ENCODE results near the gene RIPOR3.
"Not testable (repeated sequence)": the region's sequence is repeated elsewhere in the genome, so short reads cannot be mapped to it uniquely, and the experiment has no call there.

Gene RIPOR3

DNA sequence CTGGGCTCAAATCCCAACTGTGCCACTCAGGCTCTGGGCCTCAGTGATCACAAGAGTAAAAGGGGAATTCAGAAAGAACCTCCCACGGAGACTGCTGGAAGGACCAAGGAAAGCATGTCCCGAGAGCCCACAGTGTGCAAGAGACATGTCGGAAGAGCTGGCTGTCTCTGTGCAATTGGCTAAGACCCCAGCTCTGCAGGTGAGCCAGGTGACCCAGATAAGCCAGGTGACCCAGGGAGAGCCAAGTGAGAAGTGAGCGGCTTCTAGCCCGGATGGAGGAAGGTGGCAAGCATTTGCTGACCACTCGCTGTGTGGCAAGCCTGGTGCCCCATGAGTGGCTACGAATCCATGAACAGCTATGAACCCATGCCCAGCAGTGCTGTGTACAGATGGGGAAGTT is 59.1 kb downstream of the RIPOR3 start:
- Mint-ChIP-seq H3K27me3 (peaks cover 4% of the 10 kb centered on the region), H3K4me3 (no peak overlapping the region), H3K27ac (no peak overlapping the region), H3K36me3 (ENCODE audit: low read depth) (no peaks in the 10 kb centered on the region), H3K9me3 (no peaks in the 10 kb centered on the region), H3K4me1 (no peaks in the 10 kb centered on the region)
- no peak for ATAC-seq
- no peak for DNase-seq

- Mint-ChIP-seq H3K4me3 (no peak overlapping the region), H3K27me3 (peaks cover 3% of the 10 kb centered on the region), H3K27ac (no peak overlapping the region), H3K4me1 (no peaks in the 10 kb centered on the region), H3K9me3 (no peaks in the 10 kb centered on the region), H3K36me3 (ENCODE audit: low read depth) (no peaks in the 10 kb centered on the region)
- ATAC-seq (no peak), DNase-seq (no peak)
Observed at GRCh38 chr20:50630578-50631263, 60.6 kb downstream of the RIPOR3 start.

GRCh38 chr20:50629670-50630045 is 61.7 kb downstream of the RIPOR3 start:
- no peak for ATAC-seq
- Mint-ChIP-seq H3K36me3 (ENCODE audit: low read depth) (no peaks in the 10 kb centered on the region), H3K4me1 (no peaks in the 10 kb centered on the region), H3K4me3 (no peak overlapping the region), H3K27ac (no peak overlapping the region), H3K27me3 (no peaks in the 10 kb centered on the region), H3K9me3 (no peaks in the 10 kb centered on the region)
- no peak for DNase-seq

- Mint-ChIP-seq H3K4me1 (no peaks in the 10 kb centered on the region), H3K9me3 (no peaks in the 10 kb centered on the region), H3K36me3 (ENCODE audit: low read depth) (no peaks in the 10 kb centered on the region), H3K27ac (no peak overlapping the region), H3K4me3 (no peak overlapping the region), H3K27me3 (no peaks in the 10 kb centered on the region)
- ATAC-seq, result no peak
- DNase-seq, result no peak
Observed at GRCh38 chr20:50628853-50629669, 62.3 kb downstream of the RIPOR3 start.

- Mint-ChIP-seq H3K4me3 (no peak overlapping the region), H3K27me3 (no peaks in the 10 kb centered on the region), H3K27ac (no peak overlapping the region), H3K36me3 (ENCODE audit: low read depth) (no peaks in the 10 kb centered on the region), H3K4me1 (no peaks in the 10 kb centered on the region), H3K9me3 (no peaks in the 10 kb centered on the region)
- no peak for DNase-seq
- ATAC-seq, result no peak
Observed at GRCh38 chr20:50628332-50628731, 63.0 kb downstream of the RIPOR3 start.

GRCh38 chr20:50627747-50628146 is 63.6 kb downstream of the RIPOR3 start:
- Mint-ChIP-seq H3K4me1 (no peaks in the 10 kb centered on the region), H3K36me3 (ENCODE audit: low read depth) (no peaks in the 10 kb centered on the region), H3K4me3 (no peak overlapping the region), H3K9me3 (no peaks in the 10 kb centered on the region), H3K27ac (no peak overlapping the region), H3K27me3 (no peaks in the 10 kb centered on the region)
- ATAC-seq, result no peak
- DNase-seq, result no peak

GRCh38 chr20:50625986-50626677 is 65.2 kb downstream of the RIPOR3 start:
- Mint-ChIP-seq H3K27me3 (no peaks in the 10 kb centered on the region), H3K4me3 (no peak overlapping the region), H3K4me1 (no peaks in the 10 kb centered on the region), H3K9me3 (no peaks in the 10 kb centered on the region), H3K36me3 (ENCODE audit: low read depth) (no peaks in the 10 kb centered on the region), H3K27ac (no peak overlapping the region)
- ATAC-seq, result peak; percentile 15
- DNase-seq, result peak; percentile 36

DNA sequence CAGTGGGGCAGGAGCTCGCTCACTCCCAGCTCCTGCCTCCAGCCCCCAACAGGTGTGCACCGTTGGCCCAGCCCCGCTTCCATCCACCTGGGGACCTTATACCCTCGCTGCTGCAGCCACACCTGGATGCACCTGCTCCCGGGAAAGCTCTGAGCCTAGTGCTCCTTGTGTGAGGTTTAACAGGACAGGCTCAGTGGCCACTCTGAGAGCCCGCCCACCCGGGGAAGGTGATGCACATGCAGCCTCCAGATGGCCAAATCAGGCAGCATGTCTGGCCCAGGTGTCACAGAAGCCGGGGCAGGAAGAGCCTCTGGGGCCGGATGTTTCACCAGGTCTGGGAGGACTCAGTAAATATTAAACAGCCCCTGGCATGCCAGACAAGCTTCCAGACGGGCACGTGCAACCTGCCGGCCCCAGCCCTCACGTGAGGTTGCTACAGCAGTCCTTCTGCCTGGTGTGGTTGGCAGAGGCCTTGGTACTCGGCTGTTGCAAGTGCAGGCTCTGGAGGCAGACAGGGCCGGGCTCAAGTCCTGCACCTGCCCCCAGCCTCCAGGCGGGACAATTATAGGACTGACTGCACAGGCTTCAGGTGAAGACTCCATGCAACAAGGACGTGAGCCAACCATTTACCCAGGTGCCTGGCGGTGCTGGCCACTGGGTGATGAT is 66.9 kb downstream of the RIPOR3 start:
- H3K9me3 Mint-ChIP-seq, result no peaks in the 10 kb centered on the region
- no peak overlapping the region for H3K4me3 Mint-ChIP-seq
- H3K27ac Mint-ChIP-seq, result no peak overlapping the region
- no peaks in the 10 kb centered on the region for H3K27me3 Mint-ChIP-seq
- DNase-seq (no peak), ATAC-seq (no peak)
- H3K36me3 Mint-ChIP-seq (ENCODE audit: low read depth), result no peaks in the 10 kb centered on the region
- no peaks in the 10 kb centered on the region for H3K4me1 Mint-ChIP-seq

DNA sequence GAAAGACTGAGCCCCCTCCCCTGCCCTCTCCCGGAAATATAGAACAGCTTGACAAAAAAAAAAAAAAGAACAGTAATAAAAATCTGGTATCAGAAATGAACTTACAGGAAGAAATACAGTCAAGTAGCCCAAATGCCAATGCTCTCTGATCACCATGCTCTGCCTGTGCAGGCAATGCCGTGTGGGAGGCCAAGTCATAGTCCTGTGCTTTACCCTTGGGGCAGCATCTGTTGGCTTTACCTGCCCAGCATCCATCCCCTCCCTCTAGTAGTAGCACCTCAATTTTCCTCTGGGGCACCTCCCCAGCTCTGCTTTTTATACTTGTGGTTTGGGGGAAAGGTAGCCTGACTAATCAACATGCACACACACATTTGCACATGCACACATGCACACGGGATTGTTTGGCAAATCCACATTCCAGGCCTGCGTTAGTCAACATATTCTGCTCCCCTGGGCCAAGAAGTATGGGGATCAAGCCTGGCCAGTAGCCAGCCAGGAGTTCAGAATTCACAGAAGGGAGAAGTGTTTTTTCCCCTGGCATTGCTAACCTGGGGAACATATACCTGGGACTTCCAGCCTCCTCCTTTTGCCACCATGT is 70.2 kb downstream of the RIPOR3 start:
- H3K4me1 Mint-ChIP-seq, result no peaks in the 10 kb centered on the region
- no peaks in the 10 kb centered on the region for H3K36me3 Mint-ChIP-seq (ENCODE audit: low read depth)
- no peak overlapping the region for H3K27ac Mint-ChIP-seq
- H3K27me3 Mint-ChIP-seq, result no peaks in the 10 kb centered on the region
- H3K9me3 Mint-ChIP-seq, result no peaks in the 10 kb centered on the region
- ATAC-seq, result no peak
- no peak overlapping the region for H3K4me3 Mint-ChIP-seq
- no peak for DNase-seq

- H3K27ac Mint-ChIP-seq, result not testable (repeated sequence)
Observed at GRCh38 chr20:50620459-50620858, 70.9 kb downstream of the RIPOR3 start.

DNA sequence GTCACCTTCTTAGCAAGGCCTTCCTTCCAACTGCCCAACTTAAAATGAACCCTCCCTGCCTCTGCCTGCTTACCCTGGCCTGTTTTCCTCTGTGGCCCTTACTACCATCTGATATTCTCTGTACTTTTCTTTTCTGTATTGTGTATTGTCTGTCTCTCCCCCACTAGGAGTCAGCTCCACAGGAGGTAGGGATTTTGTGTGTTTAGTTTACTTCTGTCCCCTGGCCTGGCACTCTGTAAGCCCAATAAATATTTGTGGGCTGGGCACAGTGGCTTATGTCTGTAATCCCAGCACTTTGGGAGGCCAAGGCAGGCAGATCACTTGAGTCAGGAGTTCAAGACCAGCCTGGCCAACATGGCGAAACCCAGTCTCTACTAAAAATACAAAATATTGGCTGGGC is 72.8 kb downstream of the RIPOR3 start:
- H3K4me1 Mint-ChIP-seq, result no peaks in the 10 kb centered on the region
- DNase-seq, result no peak
- ATAC-seq, result no peak
- H3K27ac Mint-ChIP-seq, result no peak overlapping the region
- no peaks in the 10 kb centered on the region for H3K9me3 Mint-ChIP-seq
- H3K4me3 Mint-ChIP-seq, result no peak overlapping the region
- H3K27me3 Mint-ChIP-seq, result no peaks in the 10 kb centered on the region
- no peaks in the 10 kb centered on the region for H3K36me3 Mint-ChIP-seq (ENCODE audit: low read depth)

More at GRCh38 chr20:50620459-50620858, 70.9 kb downstream of the RIPOR3 start:
- not testable (repeated sequence) for H3K9me3 Mint-ChIP-seq; H3K4me1 Mint-ChIP-seq; H3K27me3 Mint-ChIP-seq; ATAC-seq; H3K4me3 Mint-ChIP-seq; H3K36me3 Mint-ChIP-seq (ENCODE audit: low read depth); DNase-seq

DNA sequence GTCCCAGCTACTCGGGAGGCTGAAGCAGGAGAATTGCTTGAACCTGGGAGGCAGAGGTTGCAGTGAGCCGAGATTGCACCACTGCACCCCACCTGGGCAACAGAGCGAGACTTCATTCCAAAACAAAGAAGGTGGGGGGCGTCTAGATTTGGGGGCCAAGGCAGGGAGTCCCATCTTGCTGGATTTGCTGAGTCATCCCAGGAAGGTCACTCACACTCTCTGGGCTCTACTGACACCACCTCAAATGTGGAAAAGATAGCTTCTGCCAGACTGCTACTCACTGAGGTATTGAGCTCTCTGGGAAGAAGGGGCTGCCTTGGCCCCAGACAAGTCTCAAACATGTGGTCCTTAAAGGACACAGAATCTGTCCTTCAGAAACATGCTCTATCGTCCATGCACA is 74.3 kb downstream of the RIPOR3 start:
- ATAC-seq, result no peak
- H3K27ac Mint-ChIP-seq, result no peak overlapping the region

GRCh38 chr20:50615407-50615806 is 75.9 kb downstream of the RIPOR3 start:
- DNase-seq (no peak), ATAC-seq (no peak)
- H3K27ac Mint-ChIP-seq, result no peak overlapping the region
- H3K36me3 Mint-ChIP-seq (ENCODE audit: low read depth), result no peaks in the 10 kb centered on the region
- H3K4me3 Mint-ChIP-seq, result no peak overlapping the region
- no peaks in the 10 kb centered on the region for H3K27me3 Mint-ChIP-seq
- H3K9me3 Mint-ChIP-seq, result no peaks in the 10 kb centered on the region
- H3K4me1 Mint-ChIP-seq, result no peaks in the 10 kb centered on the region

More for the DNA sequence above, 74.3 kb downstream of the RIPOR3 start:
- H3K9me3 Mint-ChIP-seq, result no peaks in the 10 kb centered on the region
- no peak overlapping the region for H3K4me3 Mint-ChIP-seq
- H3K27me3 Mint-ChIP-seq, result no peaks in the 10 kb centered on the region
- H3K4me1 Mint-ChIP-seq, result no peaks in the 10 kb centered on the region
- no peak for DNase-seq
- H3K36me3 Mint-ChIP-seq (ENCODE audit: low read depth), result no peaks in the 10 kb centered on the region

DNA sequence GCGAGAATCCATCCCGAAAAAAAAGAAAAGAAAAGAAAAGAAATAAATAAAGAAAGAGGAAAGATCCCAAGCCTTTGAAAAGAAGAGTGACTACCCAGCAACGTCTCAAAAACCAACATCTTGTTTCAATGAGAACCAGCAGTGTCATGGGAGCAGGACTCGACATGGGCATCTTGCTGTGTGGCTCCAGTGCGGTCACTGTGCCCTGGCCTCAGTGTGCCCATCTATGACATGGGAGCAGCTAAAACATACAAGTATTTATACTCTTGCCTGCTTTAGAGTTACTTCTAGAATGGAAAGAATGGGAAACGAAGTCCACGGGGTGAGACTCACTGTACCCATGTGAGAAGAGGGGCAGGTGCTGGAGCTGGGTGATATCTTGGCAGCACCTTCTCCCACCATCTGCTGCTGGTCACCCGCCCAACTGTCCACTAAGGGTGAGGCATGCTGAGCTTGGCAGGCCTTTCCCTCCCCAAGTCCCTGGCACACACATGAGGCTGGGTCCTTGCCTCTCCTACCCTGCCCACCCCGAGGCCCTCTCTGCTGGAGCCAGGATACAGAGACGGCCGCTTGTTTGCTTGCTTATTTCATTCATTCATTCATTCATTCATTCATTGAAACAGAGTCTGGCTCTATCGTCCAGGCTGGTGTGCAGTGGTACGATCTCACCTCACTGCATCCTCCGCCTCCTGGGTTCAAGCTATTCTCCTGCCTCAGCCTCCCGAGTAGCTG is 77.7 kb downstream of the RIPOR3 start:
- ATAC-seq (no peak), DNase-seq (no peak)
- no peaks in the 10 kb centered on the region for H3K9me3 Mint-ChIP-seq
- H3K4me3 Mint-ChIP-seq, result no peak overlapping the region
- no peak overlapping the region for H3K27ac Mint-ChIP-seq
- H3K36me3 Mint-ChIP-seq (ENCODE audit: low read depth), result no peaks in the 10 kb centered on the region
- no peaks in the 10 kb centered on the region for H3K4me1 Mint-ChIP-seq
- no peaks in the 10 kb centered on the region for H3K27me3 Mint-ChIP-seq

All from activated naive CD8-positive, alpha-beta T cell treated with anti-CD3 and anti-CD28 coated beads, Interleukin-2, amount 50 U/mL, for 24 hours (primary cell).